ENCODE data around the gene TSHZ2. TPM values are rescaled to one million over a fixed set of nuclear protein-coding genes. Genes with fewer than 3 reads are reported as not detected.

Gene TSHZ2
- total and polyA plus RNA-seq, 2 of the 4 experiments (the other 2 are of a cell fraction) = under 0.01 to 0.02 TPM

GRCh38 chr20:53168491-53168890, 196.3 kb downstream of the TSHZ2 start:
- ChIA-PET POLR2A (ENCODE audit: unreplicated experiment) (no interaction called here), CTCF (no interaction called here)
- Histone ChIP-seq H3K18ac (ENCODE audit: low read depth, low read length) (no peak overlapping the region), H3K4me1 (ENCODE audit: control insufficient read depth, insufficient read depth, low read length) (no peaks in the 10 kb centered on the region), H4K5ac (ENCODE audit: low read depth, low read length) (no peak overlapping the region), H2AFZ (replicated peaks; ENCODE audit: low read length, poor library complexity) (no peak overlapping the region), H3K9me1 (ENCODE audit: insufficient read depth, low read length) (no peaks in the 10 kb centered on the region), H2BK20ac (ENCODE audit: low read depth, low read length) (no peak overlapping the region), H2BK5ac (ENCODE audit: low read depth, low read length, poor library complexity, severe bottlenecking) (no peak overlapping the region), H3K14ac (replicated peaks; ENCODE audit: low read depth, low read length) (no peak overlapping the region), H3K4me3 (ENCODE audit: insufficient read depth, low read depth, low read length) (no peak overlapping the region), H4K91ac (ENCODE audit: insufficient read depth, low read depth, low read length) (no peak overlapping the region), H3K27me3 (ENCODE audit: control insufficient read depth, insufficient read depth, low read length) (no peaks in the 10 kb centered on the region), H2AK9ac (replicated peaks; ENCODE audit: low read depth, low read length, poor library complexity) (no peak overlapping the region), H4K20me1 (ENCODE audit: insufficient read depth, low read length) (no peaks in the 10 kb centered on the region), H3K9me3 (ENCODE audit: control insufficient read depth, insufficient read depth, low read length) (no peaks in the 10 kb centered on the region), H3K56ac (ENCODE audit: extremely low read depth, insufficient read depth, low read length) (no peak overlapping the region), H3K9ac (ENCODE audit: low read depth, low read length) (no peak overlapping the region), H2BK15ac (ENCODE audit: low read depth, low read length) (no peak overlapping the region), H3K27ac (ENCODE audit: insufficient read depth, low read length) (no peak overlapping the region), H3K36me3 (ENCODE audit: control insufficient read depth, insufficient read depth, low read length) (no peaks in the 10 kb centered on the region), H3K4me2 (ENCODE audit: low read depth, low read length) (no peak overlapping the region), H2AK5ac (ENCODE audit: low read depth, low read length) (no peak overlapping the region), H3K23ac (ENCODE audit: low read depth, low read length) (no peak overlapping the region), H4K8ac (ENCODE audit: low read depth in 2 of 2, low read length in 2 of 2) (no peak overlapping the region), H3K79me1 (ENCODE audit: low read depth in 1 of 2, low read length in 2 of 2) (no peaks in the 10 kb centered on the region), H3K4ac (ENCODE audit: low read depth, low read length) (no peak overlapping the region), H2BK120ac (ENCODE audit: low read depth, low read length) (no peak overlapping the region)
- in situ Hi-C loops (cut with MboI; ENCODE audit: low sequenced_read_pairs) (loop anchor here (25.0 kb wide), 1 partner anchor 769 kb away; no protein-coding TSS in a partner anchor), intact Hi-C loops (cut with micrococcal nuclease) (no loop called here), dilution Hi-C loops (cut with HindIII; ENCODE audit: low sequenced_read_pairs, unreplicated experiment) (no loop called here)
- no TSS peak for BruUV-seq (replicated peaks)
- no peak for TF ChIP-seq RFX5 (IDR thresholded peaks at IDR 0.05; ENCODE audit: low read depth, low read length)
- TF ChIP-seq RAD21 (IDR thresholded peaks at IDR 0.05; ENCODE audit: low read length) = no peak
- TF ChIP-seq MAFK (IDR thresholded peaks at IDR 0.05; ENCODE audit: low read depth, low read length) = no peak
- no peak for TF ChIP-seq CEBPB (IDR thresholded peaks at IDR 0.05; ENCODE audit: low read depth, low read length)
- TF ChIP-seq CHD1 (IDR thresholded peaks at IDR 0.05; ENCODE audit: low read depth, low read length) = no peak
- no peak for TF ChIP-seq CTCF (conservative IDR thresholded peaks at IDR 0.05; ENCODE audit: low read depth, low read length)
- WGBS, 2 experiments (ENCODE audit: extremely low coverage in 2 of 2, insufficient read length in 1 of 2) = no CpG with 5 or more reads among the region's 1 CpG
- ATAC-seq (ENCODE audit: low read depth) (no peak), DNase-seq (no peak)

Data from IMR-90 (cell line).